ENCODE results near the gene FGFR3. TPM values are rescaled to one million over a fixed set of nuclear protein-coding genes. Genes with fewer than 3 reads are reported as not detected.

Gene FGFR3
- total and polyA plus RNA-seq, 2 of the 4 experiments (the other 2 are of a cell fraction): 0.18 to 0.67 TPM

DNA sequence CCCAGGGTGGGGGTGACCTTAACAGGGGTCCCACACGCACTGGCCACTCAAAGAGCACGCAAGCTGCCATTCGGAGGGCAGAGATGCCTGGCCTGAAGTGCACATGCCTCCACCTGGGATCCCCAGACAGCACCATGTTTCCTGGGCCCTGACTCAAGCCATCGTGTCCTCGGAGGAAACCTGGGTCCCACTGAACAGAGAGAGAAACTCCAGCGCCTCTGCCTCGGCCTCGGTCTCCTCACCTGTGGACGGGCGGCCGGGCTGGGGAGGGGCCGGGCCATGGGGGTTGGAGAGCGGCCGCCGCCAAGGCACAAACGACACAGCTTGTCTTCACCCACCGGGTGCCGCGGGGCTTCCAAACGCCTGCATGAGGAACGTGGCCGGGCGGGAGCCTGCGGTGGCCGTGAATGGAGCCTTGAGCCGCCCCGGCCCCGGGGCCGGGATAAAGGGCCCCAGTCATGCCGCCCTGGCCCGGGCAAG lies 30.0 kb upstream of the FGFR3 start:
- Histone ChIP-seq H2BK5ac (ENCODE audit: low read depth, low read length, poor library complexity, severe bottlenecking) (no peak overlapping the region), H2AK9ac (replicated peaks; ENCODE audit: low read depth, low read length, poor library complexity) (no peak overlapping the region), H3K27ac (ENCODE audit: insufficient read depth, low read length) (no peak overlapping the region), H3K23ac (ENCODE audit: low read depth, low read length) (no peak overlapping the region), H3K27me3 (ENCODE audit: control insufficient read depth, insufficient read depth, low read length) (no peaks in the 10 kb centered on the region; the same call in 1 of the 2 replicates), H2AFZ (replicated peaks; ENCODE audit: low read length, poor library complexity) (peak overlapping the region; percentile 73), H4K8ac (ENCODE audit: low read depth in 2 of 2, low read length in 2 of 2) (no peak overlapping the region), H3K9me1 (ENCODE audit: insufficient read depth, low read length) (no peaks in the 10 kb centered on the region), H3K18ac (ENCODE audit: low read depth, low read length) (no peak overlapping the region), H3K14ac (replicated peaks; ENCODE audit: low read depth, low read length) (no peak overlapping the region), H3K56ac (ENCODE audit: extremely low read depth, insufficient read depth, low read length) (no peak overlapping the region), H3K36me3 (ENCODE audit: control insufficient read depth, insufficient read depth, low read length) (no peaks in the 10 kb centered on the region), H3K4me1 (ENCODE audit: control insufficient read depth, insufficient read depth, low read length) (peaks cover 4% of the 10 kb centered on the region; the same call in 1 of the 2 replicates), H2BK15ac (ENCODE audit: low read depth, low read length) (no peak overlapping the region), H4K20me1 (ENCODE audit: insufficient read depth, low read length) (no peaks in the 10 kb centered on the region; the same call in 1 of the 2 replicates), H2AK5ac (ENCODE audit: low read depth, low read length) (no peak overlapping the region), H3K4ac (ENCODE audit: low read depth, low read length) (no peak overlapping the region), H3K4me2 (ENCODE audit: low read depth, low read length) (no peak overlapping the region), H4K5ac (ENCODE audit: low read depth, low read length) (no peak overlapping the region; the same call in 1 of the 2 replicates), H3K9ac (ENCODE audit: low read depth, low read length) (no peak overlapping the region), H3K79me1 (ENCODE audit: low read depth in 1 of 2, low read length in 2 of 2) (no peaks in the 10 kb centered on the region), H2BK120ac (ENCODE audit: low read depth, low read length) (no peak overlapping the region), H2BK20ac (ENCODE audit: low read depth, low read length) (no peak overlapping the region), H3K4me3 (ENCODE audit: insufficient read depth, low read depth, low read length) (no peak overlapping the region), H3K9me3 (ENCODE audit: control insufficient read depth, insufficient read depth, low read length) (no peaks in the 10 kb centered on the region), H4K91ac (ENCODE audit: insufficient read depth, low read depth, low read length) (no peak overlapping the region)
- 34% methylated on average over 13 of the region's 31 CpGs; no CpG with 5 or more reads in 1 of the 2 experiments for WGBS, 2 experiments (ENCODE audit: extremely low coverage in 2 of 2, insufficient read length in 1 of 2)
- BruUV-seq (replicated peaks): no TSS peak
- intact Hi-C loops (cut with micrococcal nuclease): no loop called here
- ChIA-PET POLR2A (ENCODE audit: unreplicated experiment) (no interaction called here), CTCF (no interaction called here)
- ATAC-seq (ENCODE audit: low read depth) (no peak), DNase-seq (no peak)
- in situ Hi-C loops (cut with MboI; ENCODE audit: low sequenced_read_pairs): no loop called here
- TF ChIP-seq MXI1 (IDR thresholded peaks at IDR 0.05; ENCODE audit: borderline replicate concordance, low read depth, low read length) (no peak), NFE2L2 (IDR thresholded peaks at IDR 0.05; ENCODE audit: low read depth, low read length) (no peak), CHD1 (IDR thresholded peaks at IDR 0.05; ENCODE audit: low read depth, low read length) (no peak), SMC3 (IDR thresholded peaks at IDR 0.05; ENCODE audit: low read depth, low read length) (no peak), MAFK (IDR thresholded peaks at IDR 0.05; ENCODE audit: low read depth, low read length) (no peak), FOS (IDR thresholded peaks at IDR 0.05; ENCODE audit: low read depth, low read length) (no peak), RCOR1 (IDR thresholded peaks at IDR 0.05; ENCODE audit: insufficient replicate concordance, low read length) (no peak), BHLHE40 (IDR thresholded peaks at IDR 0.05; ENCODE audit: low read depth, low read length) (no peak), POLR2A (IDR thresholded peaks at IDR 0.05; ENCODE audit: low read depth, low read length) (no peak), RAD21 (IDR thresholded peaks at IDR 0.05; ENCODE audit: low read length) (no peak), CEBPB (IDR thresholded peaks at IDR 0.05; ENCODE audit: low read depth, low read length) (no peak), MAZ (IDR thresholded peaks at IDR 0.05; ENCODE audit: borderline replicate concordance, low read depth, low read length) (no peak), RFX5 (IDR thresholded peaks at IDR 0.05; ENCODE audit: low read depth, low read length) (no peak)
- TF ChIP-seq, protein P1, sequence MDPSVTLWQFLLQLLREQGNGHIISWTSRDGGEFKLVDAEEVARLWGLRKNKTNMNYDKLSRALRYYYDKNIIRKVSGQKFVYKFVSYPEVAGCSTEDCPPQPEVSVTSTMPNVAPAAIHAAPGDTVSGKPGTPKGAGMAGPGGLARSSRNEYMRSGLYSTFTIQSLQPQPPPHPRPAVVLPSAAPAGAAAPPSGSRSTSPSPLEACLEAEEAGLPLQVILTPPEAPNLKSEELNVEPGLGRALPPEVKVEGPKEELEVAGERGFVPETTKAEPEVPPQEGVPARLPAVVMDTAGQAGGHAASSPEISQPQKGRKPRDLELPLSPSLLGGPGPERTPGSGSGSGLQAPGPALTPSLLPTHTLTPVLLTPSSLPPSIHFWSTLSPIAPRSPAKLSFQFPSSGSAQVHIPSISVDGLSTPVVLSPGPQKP (IDR thresholded peaks at IDR 0.05; ENCODE audit: borderline replicate concordance, low read depth, low read length): no peak
- TF ChIP-seq, protein P2, sequence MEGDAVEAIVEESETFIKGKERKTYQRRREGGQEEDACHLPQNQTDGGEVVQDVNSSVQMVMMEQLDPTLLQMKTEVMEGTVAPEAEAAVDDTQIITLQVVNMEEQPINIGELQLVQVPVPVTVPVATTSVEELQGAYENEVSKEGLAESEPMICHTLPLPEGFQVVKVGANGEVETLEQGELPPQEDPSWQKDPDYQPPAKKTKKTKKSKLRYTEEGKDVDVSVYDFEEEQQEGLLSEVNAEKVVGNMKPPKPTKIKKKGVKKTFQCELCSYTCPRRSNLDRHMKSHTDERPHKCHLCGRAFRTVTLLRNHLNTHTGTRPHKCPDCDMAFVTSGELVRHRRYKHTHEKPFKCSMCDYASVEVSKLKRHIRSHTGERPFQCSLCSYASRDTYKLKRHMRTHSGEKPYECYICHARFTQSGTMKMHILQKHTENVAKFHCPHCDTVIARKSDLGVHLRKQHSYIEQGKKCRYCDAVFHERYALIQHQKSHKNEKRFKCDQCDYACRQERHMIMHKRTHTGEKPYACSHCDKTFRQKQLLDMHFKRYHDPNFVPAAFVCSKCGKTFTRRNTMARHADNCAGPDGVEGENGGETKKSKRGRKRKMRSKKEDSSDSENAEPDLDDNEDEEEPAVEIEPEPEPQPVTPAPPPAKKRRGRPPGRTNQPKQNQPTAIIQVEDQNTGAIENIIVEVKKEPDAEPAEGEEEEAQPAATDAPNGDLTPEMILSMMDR (conservative IDR thresholded peaks at IDR 0.05; ENCODE audit: low read depth, low read length): no peak
- TF ChIP-seq, protein P3, sequence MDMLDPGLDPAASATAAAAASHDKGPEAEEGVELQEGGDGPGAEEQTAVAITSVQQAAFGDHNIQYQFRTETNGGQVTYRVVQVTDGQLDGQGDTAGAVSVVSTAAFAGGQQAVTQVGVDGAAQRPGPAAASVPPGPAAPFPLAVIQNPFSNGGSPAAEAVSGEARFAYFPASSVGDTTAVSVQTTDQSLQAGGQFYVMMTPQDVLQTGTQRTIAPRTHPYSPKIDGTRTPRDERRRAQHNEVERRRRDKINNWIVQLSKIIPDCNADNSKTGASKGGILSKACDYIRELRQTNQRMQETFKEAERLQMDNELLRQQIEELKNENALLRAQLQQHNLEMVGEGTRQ (IDR thresholded peaks at IDR 0.05; ENCODE audit: low read depth, low read length): no peak
- dilution Hi-C loops (cut with HindIII; ENCODE audit: low sequenced_read_pairs, unreplicated experiment): no loop called here
